PC-3 (cell line): ENCODE results near the gene KCNG4. TPM values are rescaled to one million over a fixed set of nuclear protein-coding genes. Genes with fewer than 3 reads are reported as not detected.

Experiments used
- ATAC-seq: fragments of 200-7000 bp; cut with Tn5 transposase; 2 replicates; pipeline ENCODE4 v1.9.1; 2020; ENCODE audit warnings: mild to moderate bottlenecking, moderate library complexity
- BruUV-seq: library from RNA; stranded (reverse); fragments of 400-500 nt; replicated peaks from 2 replicates; lab custom pipeline; 2021; lab: Mats Ljungman, UMichigan
- CTCF ChIA-PET: fragments of 300-600 bp; sonication (Branson Sonifier 250); formaldehyde crosslinking; loops from one replicate; lab custom pipeline; 2022; ENCODE audit warnings: antibody characterized with exemption; lab: Charles Lee
- POLR2A ChIA-PET: fragments of 300-600 bp; sonication (Branson Sonifier 250); formaldehyde crosslinking; loops from one replicate; lab custom pipeline; 2022; ENCODE audit warnings: antibody characterized with exemption; ENCODE audit not compliant: unreplicated experiment; lab: Charles Lee
- DNase-seq: peaks from one replicate; pipeline ENCODE4 v3.0.0-alpha.2; 2015
- H2AFZ ChIP-seq: fragments of 300-600 bp; sonication (generic); 2 replicates; pipeline ENCODE4 v1.6.0; 2016; ENCODE audit warnings: antibody characterized with exemption, low read length
- H3F3A ChIP-seq: fragments of 300-600 bp; sonication (generic); one replicate; pipeline ENCODE4 v1.6.0; 2017; ENCODE audit warnings: antibody characterized with exemption, low read length, control low read depth, mild to moderate bottlenecking; ENCODE audit not compliant: unreplicated experiment
- H3K27ac ChIP-seq: fragments of 300-600 bp; sonication (generic); 2 replicates; pipeline ENCODE4 v1.5.1; 2016; ENCODE audit warnings: mild to moderate bottlenecking, low read length
- H3K27me3 ChIP-seq: fragments of 300-600 bp; sonication (generic); 2 replicates; pipeline ENCODE4 v1.6.1; 2016; ENCODE audit warnings: low read length, mixed read lengths
- H3K36me3 ChIP-seq: fragments of 300-600 bp; sonication (generic); 2 replicates; pipeline ENCODE4 v1.6.1; 2016; ENCODE audit warnings: low read depth, mixed run types, low read length, mixed read lengths
- H3K4me1 ChIP-seq: fragments of 300-600 bp; sonication (generic); 2 replicates; pipeline ENCODE4 v1.5.1; 2016; ENCODE audit warnings: low read length; ENCODE audit not compliant: insufficient read depth
- H3K4me2 ChIP-seq: fragments of 300-600 bp; sonication (generic); 2 replicates; pipeline ENCODE4 v1.6.0; 2016; ENCODE audit warnings: low read length
- H3K4me3 ChIP-seq: fragments of 300-600 bp; sonication (generic); 2 replicates; pipeline ENCODE4 v1.5.1; 2016; ENCODE audit warnings: mild to moderate bottlenecking, low read length, mixed read lengths
- H3K79me2 ChIP-seq: fragments of 300-600 bp; sonication (generic); 2 replicates; pipeline ENCODE4 v1.6.1; 2017; ENCODE audit warnings: low read length, mixed read lengths
- H3K9ac ChIP-seq: fragments of 300-600 bp; sonication (generic); 2 replicates; pipeline ENCODE4 v1.6.0; 2016; ENCODE audit warnings: mild to moderate bottlenecking, low read length
- H3K9me2 ChIP-seq: fragments of 300-600 bp; sonication (generic); replicated peaks from 2 replicates; pipeline ENCODE4 v1.6.1; 2016; ENCODE audit warnings: mixed run types, low read length, mixed read lengths
- H3K9me3 ChIP-seq: fragments of 300-600 bp; sonication (generic); 2 replicates; pipeline ENCODE4 v1.6.1; 2016; ENCODE audit warnings: low read length, mixed read lengths
- H4K20me1 ChIP-seq: fragments of 300-600 bp; sonication (generic); 2 replicates; pipeline ENCODE4 v1.6.1; 2016; ENCODE audit warnings: low read length, mixed read lengths
- EZH2 ChIP-seq: fragments of 300-600 bp; sonication (generic); IDR thresholded peaks from one replicate; pipeline ENCODE4 v1.6.1; 2017; ENCODE audit warnings: antibody characterized with exemption, mild to moderate bottlenecking, low read length; ENCODE audit not compliant: unreplicated experiment
- EZH2phosphoT487 ChIP-seq: fragments of 300-600 bp; sonication (generic); IDR thresholded peaks from 2 replicates; pipeline ENCODE4 v1.6.1; 2018; ENCODE audit warnings: mild to moderate bottlenecking, antibody characterized with exemption, low read length, borderline replicate concordance
- intact Hi-C: fragments of 100-400 bp; cut with micrococcal nuclease; formaldehyde crosslinking; loops from 2 replicates; pipeline ENCODE4 v1.9.0; 2023
- total RNA-seq: library from RNA; depleted of rRNA; stranded (reverse); fragments of >200 nt; gene quantifications from 2 replicates; pipeline ENCODE4 v1.2.3, GENCODE V29; 2014
- TF ChIP-seq, protein P1 (sequence below): fragments of 300-600 bp; sonication (generic); conservative IDR thresholded peaks from 2 replicates; pipeline ENCODE4 v1.5.1; 2017; ENCODE audit warnings: antibody characterized with exemption, low read depth, mild to moderate bottlenecking, low read length

KCNG4 gene
- total RNA-seq, 1 experiment from 2014 or later, result 0.04 TPM

DNA sequence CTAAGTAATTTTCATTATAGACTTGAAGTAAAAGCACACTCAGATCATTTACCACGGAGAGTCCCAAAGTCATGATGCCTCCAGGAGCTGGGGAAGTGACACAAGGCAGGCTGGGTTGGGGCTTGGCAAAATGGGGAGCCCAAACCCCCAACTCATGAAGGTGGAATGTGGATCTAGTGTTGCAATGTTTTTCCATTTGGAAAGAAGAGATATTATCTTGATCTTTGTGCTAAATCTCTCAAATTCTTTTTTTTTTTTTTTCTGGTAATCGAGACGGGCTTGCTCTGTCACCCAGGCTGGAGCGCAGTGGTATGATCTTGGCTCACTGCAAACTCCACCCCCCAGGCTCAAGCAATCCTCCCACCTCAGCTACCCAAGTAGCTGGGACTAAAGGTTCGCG is 7.5 kb upstream of the KCNG4 start:
- Histone ChIP-seq H3K9me2 (no peaks in the 10 kb centered on the region), H3K27me3 (no peaks in the 10 kb centered on the region), H3K4me2 (peak overlapping the region; percentile 31; the same call in 1 of the 2 replicates), H3K4me1 (peaks cover 12% of the 10 kb centered on the region), H2AFZ (0 out of 2 replicates have a peak overlapping the region, but pooled peaks have one; percentile 26), H3K27ac (peak overlapping the region; percentile 18; the same call in 1 of the 2 replicates), H3K36me3 (no peaks in the 10 kb centered on the region), H3K9me3 (no peaks in the 10 kb centered on the region), H3K79me2 (no peaks in the 10 kb centered on the region), H3K4me3 (no peak overlapping the region), H3K9ac (no peak overlapping the region), H3F3A (no peaks in the 10 kb centered on the region), H4K20me1 (no peaks in the 10 kb centered on the region)
- ATAC-seq (no peak), DNase-seq (peak; percentile 12)
- intact Hi-C loops, result no loop called here
- no TSS peak for BruUV-seq
- ChIA-PET POLR2A (no interaction called here), CTCF (no interaction called here)
- TF ChIP-seq EZH2, result no peak
- no peak for TF ChIP-seq EZH2phosphoT487
- TF ChIP-seq, protein P1, sequence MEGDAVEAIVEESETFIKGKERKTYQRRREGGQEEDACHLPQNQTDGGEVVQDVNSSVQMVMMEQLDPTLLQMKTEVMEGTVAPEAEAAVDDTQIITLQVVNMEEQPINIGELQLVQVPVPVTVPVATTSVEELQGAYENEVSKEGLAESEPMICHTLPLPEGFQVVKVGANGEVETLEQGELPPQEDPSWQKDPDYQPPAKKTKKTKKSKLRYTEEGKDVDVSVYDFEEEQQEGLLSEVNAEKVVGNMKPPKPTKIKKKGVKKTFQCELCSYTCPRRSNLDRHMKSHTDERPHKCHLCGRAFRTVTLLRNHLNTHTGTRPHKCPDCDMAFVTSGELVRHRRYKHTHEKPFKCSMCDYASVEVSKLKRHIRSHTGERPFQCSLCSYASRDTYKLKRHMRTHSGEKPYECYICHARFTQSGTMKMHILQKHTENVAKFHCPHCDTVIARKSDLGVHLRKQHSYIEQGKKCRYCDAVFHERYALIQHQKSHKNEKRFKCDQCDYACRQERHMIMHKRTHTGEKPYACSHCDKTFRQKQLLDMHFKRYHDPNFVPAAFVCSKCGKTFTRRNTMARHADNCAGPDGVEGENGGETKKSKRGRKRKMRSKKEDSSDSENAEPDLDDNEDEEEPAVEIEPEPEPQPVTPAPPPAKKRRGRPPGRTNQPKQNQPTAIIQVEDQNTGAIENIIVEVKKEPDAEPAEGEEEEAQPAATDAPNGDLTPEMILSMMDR, result no peak

DNA sequence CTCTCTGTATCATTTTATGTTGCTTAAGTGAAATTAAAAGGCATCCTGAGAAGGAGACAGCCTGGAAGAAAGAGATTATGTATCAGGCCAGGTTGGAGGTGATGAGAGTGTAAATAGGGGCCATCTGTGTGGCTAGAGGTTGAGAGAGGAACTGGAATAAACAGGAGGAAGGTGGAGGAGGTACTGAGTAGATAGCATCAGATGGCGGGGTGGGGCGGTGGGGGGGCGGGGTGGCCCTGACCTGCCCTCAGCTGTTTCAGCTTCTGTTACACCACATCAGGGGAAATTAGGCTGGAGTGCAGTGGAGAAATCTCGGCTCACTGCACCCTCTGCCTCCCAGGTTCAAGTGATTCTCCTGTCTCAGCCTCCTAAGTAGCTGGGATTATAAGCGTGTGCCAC is 6.9 kb upstream of the KCNG4 start:
- H4K20me1 ChIP-seq, result no peaks in the 10 kb centered on the region
- no peaks in the 10 kb centered on the region for H3K36me3 ChIP-seq
- no peak overlapping the region for H3K4me2 ChIP-seq
- no peak overlapping the region for H2AFZ ChIP-seq
- no TSS peak for BruUV-seq
- ChIA-PET POLR2A (no interaction called here), CTCF (no interaction called here)
- no peaks in the 10 kb centered on the region for H3K27me3 ChIP-seq
- no peaks in the 10 kb centered on the region for H3K9me2 ChIP-seq
- H3K27ac ChIP-seq, result no peak overlapping the region
- intact Hi-C loops, result no loop called here
- no peak for TF ChIP-seq EZH2phosphoT487
- TF ChIP-seq, protein P1, result no peak
- TF ChIP-seq EZH2, result no peak
- no peaks in the 10 kb centered on the region for H3K79me2 ChIP-seq
- H3K4me3 ChIP-seq, result no peak overlapping the region
- peaks cover 12% of the 10 kb centered on the region for H3K4me1 ChIP-seq
- no peak for DNase-seq
- H3K9me3 ChIP-seq, result no peaks in the 10 kb centered on the region
- H3F3A ChIP-seq, result no peaks in the 10 kb centered on the region
- H3K9ac ChIP-seq, result no peak overlapping the region
- ATAC-seq, result no peak

DNA sequence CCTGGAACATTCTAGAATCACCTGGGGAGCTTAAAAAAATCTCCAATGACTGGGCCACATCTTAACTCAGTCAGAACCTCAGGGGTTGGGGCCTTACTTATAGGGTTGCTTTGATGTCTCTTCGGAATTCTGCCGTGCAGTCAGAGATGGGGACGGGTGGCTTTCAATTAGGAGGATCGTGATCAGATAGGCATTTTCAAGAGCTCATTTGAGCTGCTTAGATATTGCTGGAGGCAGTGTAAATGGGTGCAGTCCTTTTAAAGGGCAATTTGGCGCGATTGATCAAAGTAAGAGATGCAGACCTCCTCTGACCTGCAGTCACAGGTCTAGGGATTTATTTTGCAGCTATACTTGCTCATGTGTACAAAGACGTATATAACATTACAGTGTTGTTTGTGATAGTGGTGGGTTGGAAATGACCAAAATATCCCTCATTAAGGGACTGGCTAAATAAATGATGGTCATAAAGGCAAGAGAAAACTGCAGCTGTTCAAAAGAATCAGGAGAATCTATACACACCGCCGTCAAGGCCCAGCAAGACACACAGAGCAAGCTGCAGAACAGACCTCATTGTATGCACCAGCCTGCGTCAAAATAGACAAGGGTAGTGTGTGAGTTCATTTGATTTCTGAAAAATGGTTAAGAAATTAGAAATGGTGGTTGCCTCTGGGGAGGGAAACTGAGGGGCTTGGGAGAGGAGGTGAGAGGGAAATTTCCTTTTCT is 6.3 kb upstream of the KCNG4 start:
- no peaks in the 10 kb centered on the region for H3K79me2 ChIP-seq
- CTCF ChIA-PET, result no interaction called here
- no peak overlapping the region for H3K4me3 ChIP-seq
- no peaks in the 10 kb centered on the region for H3K27me3 ChIP-seq
- H3K9me3 ChIP-seq, result no peaks in the 10 kb centered on the region
- H3K4me1 ChIP-seq, result peaks cover 12% of the 10 kb centered on the region
- intact Hi-C loops, result no loop called here
- no peak overlapping the region for H3K4me2 ChIP-seq
- POLR2A ChIA-PET, result no interaction called here
- TF ChIP-seq, protein P1, result no peak
- TF ChIP-seq EZH2phosphoT487 (no peak), EZH2 (no peak)
- no peak overlapping the region for H3K27ac ChIP-seq
- H4K20me1 ChIP-seq, result no peaks in the 10 kb centered on the region
- DNase-seq, result no peak
- no peaks in the 10 kb centered on the region for H3F3A ChIP-seq
- ATAC-seq, result no peak
- no TSS peak for BruUV-seq
- no peaks in the 10 kb centered on the region for H3K36me3 ChIP-seq
- H3K9ac ChIP-seq, result no peak overlapping the region
- no peak overlapping the region for H2AFZ ChIP-seq
- no peaks in the 10 kb centered on the region for H3K9me2 ChIP-seq
